Upper lobe of left lung (tissue), 4 donors: Measurements from ENCODE around the gene POFUT1.

Experiments
- CTCF ChIP-seq, 6 experiments: fragments of 450-650 bp in 4 of 6; fragments of 200-600 bp in 2 of 6; sonication (generic) in 2 of 6; IDR thresholded peaks; one replicate each; pipeline ENCODE4 v1.5.1; 2016 to 2019; ENCODE audit warnings: antibody characterized with exemption in 6 of 6
- POLR2A ChIP-seq, 4 donors: fragments of 450-650 bp; IDR thresholded peaks; one replicate each; pipeline ENCODE4 v1.5.1; 2016 to 2017; ENCODE audit warnings: antibody characterized with exemption in 4 of 4, mild to moderate bottlenecking in 2 of 4

GRCh38 chr20:32158943-32159660 is 48.6 kb upstream of the POFUT1 start:
- TF ChIP-seq CTCF (IDR thresholded peaks at IDR 0.05) (no peak), POLR2A (IDR thresholded peaks at IDR 0.05) (no peak)
